Loucy (cell line): Measurements from ENCODE around the gene ENPEP.

ENCODE experiments used
- CTCF ChIP-seq: fragments of 200-600 bp; sonication (generic); conservative IDR thresholded peaks from 2 replicates; pipeline ENCODE4 v1.5.1; 2014; ENCODE audit warnings: mild to moderate bottlenecking, antibody characterized with exemption, low read length
- EZH2phosphoT487 ChIP-seq: fragments of 200-600 bp; IDR thresholded peaks from 2 replicates; pipeline ENCODE4 v1.6.1; 2018; ENCODE audit warnings: antibody characterized with exemption, mild to moderate bottlenecking, moderate library complexity, borderline replicate concordance

DNA sequence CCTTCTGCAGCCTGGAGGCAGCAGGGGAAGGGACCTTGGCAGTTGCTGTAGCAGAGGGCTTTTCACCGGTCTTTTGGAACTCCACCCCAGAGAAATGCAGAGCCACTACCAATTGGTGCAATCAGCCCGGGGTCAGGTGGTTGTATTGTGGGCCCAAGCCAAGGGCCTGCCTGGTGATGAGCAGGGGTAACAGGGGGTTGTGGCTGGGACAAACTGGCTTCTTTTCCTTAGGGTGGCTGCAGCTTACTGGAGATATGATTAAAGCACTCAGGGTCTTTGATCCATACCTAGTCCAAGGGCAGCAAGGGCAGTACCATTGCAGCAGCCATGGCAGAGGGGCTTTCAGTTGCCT is 28.1 kb downstream of the ENPEP start:
- TF ChIP-seq CTCF (no peak), EZH2phosphoT487 (no peak)
